HepG2 (cell line): ENCODE data around the gene PML. TPM values are rescaled to one million over a fixed set of nuclear protein-coding genes. Genes with fewer than 3 reads are reported as not detected.
A peak's percentile ranks its signal among the peaks of the same experiment; 100 is the strongest.

Experiments
- ARID2 ChIP-seq: sonication (generic); formaldehyde crosslinking; IDR thresholded peaks from 2 replicates; pipeline ENCODE4 v1.8.1; 2022; ENCODE audit warnings: mild to moderate bottlenecking, missing genetic modification reagents, borderline replicate concordance
- ERF ChIP-seq: IDR thresholded peaks from 2 replicates; pipeline ENCODE4 v1.6.1; 2018; ENCODE audit warnings: missing biosample characterization, missing genetic modification reagents
- GABPA ChIP-seq, 2 experiments: IDR thresholded peaks; 2 replicates each; pipeline ENCODE4 v1.6.1; 2011 to 2016; ENCODE audit warnings: low read depth in 2 of 2, low read length in 1 of 2, missing biosample characterization in 1 of 2, missing genetic modification characterization in 1 of 2
- MAFK ChIP-seq, 2 experiments: IDR thresholded peaks in 1 of 2; conservative IDR thresholded peaks in 1 of 2; 2 replicates each; pipeline ENCODE4 v1.6.1; 2011; ENCODE audit warnings: improper control_type of control experiment in 2 of 2, low read length in 2 of 2
- MAZ ChIP-seq, 2 experiments: sonication (generic) in 1 of 2; formaldehyde crosslinking in 1 of 2; IDR thresholded peaks; 2 replicates each; pipeline versions ENCODE4 v1.5.0 to v1.6.1; 2012 to 2020; ENCODE audit warnings: low read depth in 2 of 2, mild to moderate bottlenecking in 2 of 2, borderline replicate concordance in 1 of 2, improper control_type of control experiment in 1 of 2, low read length in 1 of 2, missing genetic modification reagents in 1 of 2, moderate library complexity in 1 of 2
- MED13 ChIP-seq: sonication (generic); formaldehyde crosslinking; IDR thresholded peaks from 2 replicates; pipeline ENCODE4 v1.5.0; 2020; ENCODE audit warnings: missing genetic modification reagents
- MTF2 ChIP-seq: sonication (generic); formaldehyde crosslinking; IDR thresholded peaks from 2 replicates; pipeline ENCODE4 v1.5.0; 2020; ENCODE audit warnings: missing genetic modification reagents, borderline replicate concordance
- PTBP1 ChIP-seq: fragments of 200-400 bp; formaldehyde crosslinking; IDR thresholded peaks from 2 replicates; pipeline ENCODE4 v1.6.1; 2018; ENCODE audit warnings: low read length, low read depth; ENCODE audit not compliant: poor library complexity, severe bottlenecking
- SCMH1 ChIP-seq: sonication (generic); formaldehyde crosslinking; IDR thresholded peaks from 2 replicates; pipeline ENCODE4 v1.9.0; 2021; ENCODE audit warnings: missing genetic modification reagents, mild to moderate bottlenecking, borderline replicate concordance
- SMYD3 ChIP-seq: sonication (generic); formaldehyde crosslinking; IDR thresholded peaks from 2 replicates; pipeline ENCODE4 v1.8.1; 2023; ENCODE audit warnings: mild to moderate bottlenecking, missing genetic modification reagents
- ZFP36L1 ChIP-seq: sonication (generic); formaldehyde crosslinking; IDR thresholded peaks from 2 replicates; pipeline ENCODE4 v1.8.0; 2022; ENCODE audit warnings: mild to moderate bottlenecking, missing genetic modification reagents, moderate library complexity
- ZMYM3 ChIP-seq: sonication (generic); formaldehyde crosslinking; IDR thresholded peaks from 2 replicates; pipeline ENCODE4 v1.5.1; 2020; ENCODE audit warnings: mild to moderate bottlenecking, missing genetic modification reagents
- ZNF263 ChIP-seq: sonication (generic); formaldehyde crosslinking; IDR thresholded peaks from 2 replicates; pipeline ENCODE4 v1.4.0; 2020; ENCODE audit warnings: missing genetic modification reagents
- ZNF430 ChIP-seq: sonication (generic); formaldehyde crosslinking; IDR thresholded peaks from 2 replicates; pipeline ENCODE4 v1.9.0; 2021; ENCODE audit warnings: mild to moderate bottlenecking, missing genetic modification reagents
- ZNF468 ChIP-seq: sonication (generic); formaldehyde crosslinking; IDR thresholded peaks from 2 replicates; pipeline ENCODE4 v1.8.0; 2022; ENCODE audit warnings: mild to moderate bottlenecking, moderate library complexity, missing genetic modification reagents
- ZNF501 ChIP-seq: sonication (generic); formaldehyde crosslinking; IDR thresholded peaks from 2 replicates; pipeline ENCODE4 v1.5.1; 2020; ENCODE audit warnings: mild to moderate bottlenecking, moderate library complexity, missing genetic modification reagents
- ZNF510 ChIP-seq: sonication (generic); formaldehyde crosslinking; IDR thresholded peaks from 2 replicates; pipeline ENCODE4 v1.4.0; 2020; ENCODE audit warnings: low read depth, mild to moderate bottlenecking, missing genetic modification reagents
- ZNF530 ChIP-seq: sonication (generic); formaldehyde crosslinking; IDR thresholded peaks from 2 replicates; pipeline ENCODE4 v1.5.0; 2020; ENCODE audit warnings: low read depth, mild to moderate bottlenecking, missing genetic modification reagents
- ZNF782 ChIP-seq: sonication (generic); formaldehyde crosslinking; IDR thresholded peaks from 2 replicates; pipeline ENCODE4 v1.4.0; 2020; ENCODE audit warnings: missing genetic modification reagents, mild to moderate bottlenecking, borderline replicate concordance
- ZSCAN31 ChIP-seq: sonication (generic); formaldehyde crosslinking; IDR thresholded peaks from 2 replicates; pipeline ENCODE4 v1.5.0; 2020; ENCODE audit warnings: low read depth, mild to moderate bottlenecking, missing genetic modification reagents
- polyA plus RNA-seq, 8 experiments: library from polyadenylated mRNA; depleted of rRNA in 3 of 8; stranded (reverse) in 7 of 8; unstranded in 1 of 8; fragments of >200 nt; fragmentation: Illumina TruSeq in 4 of 8; extraction: Trizol in 4 of 8; gene quantifications; 2 replicates each; pipeline versions ENCODE4 v1.2.1 to v1.2.3, GENCODE V29; 2011 to 2016; ENCODE audit warnings: low read depth in 4 of 8, missing spikeins in 1 of 8, mixed read lengths in 1 of 8; ENCODE audit not compliant: insufficient read depth in 1 of 8
- total RNA-seq, 5 experiments: library from RNA; depleted of rRNA; stranded (reverse); fragments of >200 nt; fragmentation: Illumina TruSeq; extraction: Trizol; gene quantifications; 2 replicates each; pipeline ENCODE4 v1.2.3, GENCODE V29; 2016; ENCODE audit warnings: low read depth in 1 of 5
- TF ChIP-seq, protein P1 (sequence below): IDR thresholded peaks from 2 replicates; pipeline ENCODE4 v1.6.1; 2016
- TF ChIP-seq, protein P2 (sequence below): sonication (generic); formaldehyde crosslinking; IDR thresholded peaks from 2 replicates; pipeline ENCODE4 v1.4.0; 2020; ENCODE audit warnings: missing genetic modification reagents
- TF ChIP-seq, protein P3 (sequence below): sonication (generic); formaldehyde crosslinking; IDR thresholded peaks from 2 replicates; pipeline ENCODE4 v1.4.0; 2020; ENCODE audit warnings: missing genetic modification reagents

The PML gene
- total and polyA plus RNA-seq, 2 of the 13 experiments (the other 11 are each of a cell fraction or from before 2014, with no cell fraction given), result 2.9 to 3.9 TPM

DNA sequence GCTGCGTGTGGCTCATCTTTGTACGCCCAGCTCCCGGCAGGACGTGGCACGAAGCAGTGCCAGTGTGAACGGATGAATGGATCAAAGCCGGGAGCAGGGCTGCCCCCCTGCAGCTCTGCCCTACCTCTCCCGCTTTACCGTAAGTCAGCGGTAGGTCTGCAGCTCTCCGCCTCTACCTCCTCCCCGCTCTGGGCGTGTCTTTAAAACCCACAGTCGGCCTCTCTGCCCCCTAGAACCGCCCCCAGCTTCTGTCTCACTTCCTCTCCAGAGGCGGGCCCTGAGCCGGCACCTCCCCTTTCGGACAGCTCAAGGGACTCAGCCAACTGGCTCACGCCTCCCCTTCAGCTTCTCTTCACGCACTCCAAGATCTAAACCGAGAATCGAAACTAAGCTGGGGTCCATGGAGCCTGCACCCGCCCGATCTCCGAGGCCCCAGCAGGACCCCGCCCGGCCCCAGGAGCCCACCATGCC, at the start of gene PML (continued):
- TF ChIP-seq ZFP36L1 (CRISPR knock-in tag) (no peak), ZNF501 (CRISPR knock-in tag) (no peak), ARID2 (CRISPR knock-in tag) (no peak), GABPA (IDR thresholded peaks at IDR 0.05; ENCODE audit: low read depth, low read length) (peak; percentile 57), GABPA (CRISPR knock-in tag; IDR thresholded peaks at IDR 0.05; ENCODE audit: low read depth) (peak; percentile 88), MAFK (conservative IDR thresholded peaks at IDR 0.05 in 1 of 2, IDR thresholded peaks at IDR 0.05 in 1 of 2; ENCODE audit: low read length in 2 of 2) (no peak), MTF2 (CRISPR knock-in tag) (no peak), ZNF782 (CRISPR knock-in tag) (no peak), ERF (CRISPR knock-in tag) (peak; percentile 18; the same call in 1 of the 2 replicates), ZMYM3 (CRISPR knock-in tag) (no peak), MAZ (IDR thresholded peaks at IDR 0.05; ENCODE audit: borderline replicate concordance, low read depth, low read length) (peak; percentile 26; the same call in 1 of the 2 replicates), MAZ (CRISPR knock-in tag; IDR thresholded peaks at IDR 0.05; ENCODE audit: low read depth) (no peak), ZNF263 (CRISPR knock-in tag) (peak; percentile 53), SCMH1 (CRISPR knock-in tag) (no peak), MED13 (no peak), SMYD3 (CRISPR knock-in tag) (no peak), ZNF510 (CRISPR knock-in tag) (no peak), ZNF430 (CRISPR knock-in tag) (peak; percentile 81), ZSCAN31 (CRISPR knock-in tag) (no peak), ZNF468 (0 out of 2 replicates have a peak, but pooled peaks have one; percentile 19), ZNF530 (CRISPR knock-in tag) (no peak), PTBP1 (no peak)
- TF ChIP-seq, protein P1, sequence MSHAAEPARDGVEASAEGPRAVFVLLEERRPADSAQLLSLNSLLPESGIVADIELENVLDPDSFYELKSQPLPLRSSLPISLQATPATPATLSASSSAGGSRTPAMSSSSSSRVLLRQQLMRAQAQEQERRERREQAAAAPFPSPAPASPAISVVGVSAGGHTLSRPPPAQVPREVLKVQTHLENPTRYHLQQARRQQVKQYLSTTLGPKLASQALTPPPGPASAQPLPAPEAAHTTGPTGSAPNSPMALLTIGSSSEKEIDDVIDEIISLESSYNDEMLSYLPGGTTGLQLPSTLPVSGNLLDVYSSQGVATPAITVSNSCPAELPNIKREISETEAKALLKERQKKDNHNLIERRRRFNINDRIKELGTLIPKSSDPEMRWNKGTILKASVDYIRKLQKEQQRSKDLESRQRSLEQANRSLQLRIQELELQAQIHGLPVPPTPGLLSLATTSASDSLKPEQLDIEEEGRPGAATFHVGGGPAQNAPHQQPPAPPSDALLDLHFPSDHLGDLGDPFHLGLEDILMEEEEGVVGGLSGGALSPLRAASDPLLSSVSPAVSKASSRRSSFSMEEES (CRISPR knock-in tag), result no peak
- TF ChIP-seq, protein P2, sequence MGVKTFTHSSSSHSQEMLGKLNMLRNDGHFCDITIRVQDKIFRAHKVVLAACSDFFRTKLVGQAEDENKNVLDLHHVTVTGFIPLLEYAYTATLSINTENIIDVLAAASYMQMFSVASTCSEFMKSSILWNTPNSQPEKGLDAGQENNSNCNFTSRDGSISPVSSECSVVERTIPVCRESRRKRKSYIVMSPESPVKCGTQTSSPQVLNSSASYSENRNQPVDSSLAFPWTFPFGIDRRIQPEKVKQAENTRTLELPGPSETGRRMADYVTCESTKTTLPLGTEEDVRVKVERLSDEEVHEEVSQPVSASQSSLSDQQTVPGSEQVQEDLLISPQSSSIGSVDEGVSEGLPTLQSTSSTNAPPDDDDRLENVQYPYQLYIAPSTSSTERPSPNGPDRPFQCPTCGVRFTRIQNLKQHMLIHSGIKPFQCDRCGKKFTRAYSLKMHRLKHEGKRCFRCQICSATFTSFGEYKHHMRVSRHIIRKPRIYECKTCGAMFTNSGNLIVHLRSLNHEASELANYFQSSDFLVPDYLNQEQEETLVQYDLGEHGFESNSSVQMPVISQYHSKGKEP (CRISPR knock-in tag), result peak; percentile 63; the same call in 1 of the 2 replicates
- TF ChIP-seq, protein P3, sequence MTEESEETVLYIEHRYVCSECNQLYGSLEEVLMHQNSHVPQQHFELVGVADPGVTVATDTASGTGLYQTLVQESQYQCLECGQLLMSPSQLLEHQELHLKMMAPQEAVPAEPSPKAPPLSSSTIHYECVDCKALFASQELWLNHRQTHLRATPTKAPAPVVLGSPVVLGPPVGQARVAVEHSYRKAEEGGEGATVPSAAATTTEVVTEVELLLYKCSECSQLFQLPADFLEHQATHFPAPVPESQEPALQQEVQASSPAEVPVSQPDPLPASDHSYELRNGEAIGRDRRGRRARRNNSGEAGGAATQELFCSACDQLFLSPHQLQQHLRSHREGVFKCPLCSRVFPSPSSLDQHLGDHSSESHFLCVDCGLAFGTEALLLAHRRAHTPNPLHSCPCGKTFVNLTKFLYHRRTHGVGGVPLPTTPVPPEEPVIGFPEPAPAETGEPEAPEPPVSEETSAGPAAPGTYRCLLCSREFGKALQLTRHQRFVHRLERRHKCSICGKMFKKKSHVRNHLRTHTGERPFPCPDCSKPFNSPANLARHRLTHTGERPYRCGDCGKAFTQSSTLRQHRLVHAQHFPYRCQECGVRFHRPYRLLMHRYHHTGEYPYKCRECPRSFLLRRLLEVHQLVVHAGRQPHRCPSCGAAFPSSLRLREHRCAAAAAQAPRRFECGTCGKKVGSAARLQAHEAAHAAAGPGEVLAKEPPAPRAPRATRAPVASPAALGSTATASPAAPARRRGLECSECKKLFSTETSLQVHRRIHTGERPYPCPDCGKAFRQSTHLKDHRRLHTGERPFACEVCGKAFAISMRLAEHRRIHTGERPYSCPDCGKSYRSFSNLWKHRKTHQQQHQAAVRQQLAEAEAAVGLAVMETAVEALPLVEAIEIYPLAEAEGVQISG (CRISPR knock-in tag), result peak; percentile 98
